ENCODE results near the gene MAD1L1.

- TF ChIP-seq TAF1 (IDR thresholded peaks at IDR 0.05; ENCODE audit: low read depth, low read length): no peak
- TF ChIP-seq CTCF (IDR thresholded peaks at IDR 0.05; ENCODE audit: control extremely low read depth in 1 of 3, insufficient read depth in 1 of 3, low read depth in 1 of 3, low read length in 3 of 3): no peak
- TF ChIP-seq JUND (IDR thresholded peaks at IDR 0.05; ENCODE audit: low read length): no peak
- TF ChIP-seq BCL11A (IDR thresholded peaks at IDR 0.05; ENCODE audit: low read depth in 2 of 2, low read length in 2 of 2): no peak
- no peak for TF ChIP-seq EP300 (IDR thresholded peaks at IDR 0.05; ENCODE audit: borderline replicate concordance in 1 of 2, low read depth in 2 of 2, low read length in 2 of 2)
- no peak for TF ChIP-seq SAP30 (IDR thresholded peaks at IDR 0.05; ENCODE audit: insufficient read depth, insufficient replicate concordance, low read length)
- no peak for TF ChIP-seq CBX8 (IDR thresholded peaks at IDR 0.05; ENCODE audit: borderline replicate concordance, low read depth, low read length)
- no peak for TF ChIP-seq TEAD4 (IDR thresholded peaks at IDR 0.05; ENCODE audit: low read depth, low read length)
- no peak for TF ChIP-seq SP1 (IDR thresholded peaks at IDR 0.05; ENCODE audit: low read depth, low read length)
- no peak for TF ChIP-seq ZNF274 (IDR thresholded peaks at IDR 0.05; ENCODE audit: borderline replicate concordance, extremely low read depth, low read length)
- no peak for TF ChIP-seq CBX5 (IDR thresholded peaks at IDR 0.05; ENCODE audit: low read depth, low read length)
- TF ChIP-seq SIN3A (conservative IDR thresholded peaks at IDR 0.05 in 1 of 2, IDR thresholded peaks at IDR 0.05 in 1 of 2; ENCODE audit: low read depth in 1 of 2, low read length in 2 of 2): no peak
- no peak for TF ChIP-seq RAD21 (IDR thresholded peaks at IDR 0.05 in 1 of 2, conservative IDR thresholded peaks at IDR 0.05 in 1 of 2; ENCODE audit: low read depth in 2 of 2, low read length in 2 of 2)
- TF ChIP-seq POLR2A (IDR thresholded peaks at IDR 0.05; ENCODE audit: control extremely low read depth in 1 of 2, low read depth in 2 of 2, low read length in 2 of 2): no peak
Observed at GRCh38 chr7:1858435-1859265, 374.1 kb downstream of the MAD1L1 start.
